ENCODE data around the gene KMT2D.
A peak's percentile ranks its signal among the peaks of the same experiment; 100 is the strongest.

Gene KMT2D

DNA sequence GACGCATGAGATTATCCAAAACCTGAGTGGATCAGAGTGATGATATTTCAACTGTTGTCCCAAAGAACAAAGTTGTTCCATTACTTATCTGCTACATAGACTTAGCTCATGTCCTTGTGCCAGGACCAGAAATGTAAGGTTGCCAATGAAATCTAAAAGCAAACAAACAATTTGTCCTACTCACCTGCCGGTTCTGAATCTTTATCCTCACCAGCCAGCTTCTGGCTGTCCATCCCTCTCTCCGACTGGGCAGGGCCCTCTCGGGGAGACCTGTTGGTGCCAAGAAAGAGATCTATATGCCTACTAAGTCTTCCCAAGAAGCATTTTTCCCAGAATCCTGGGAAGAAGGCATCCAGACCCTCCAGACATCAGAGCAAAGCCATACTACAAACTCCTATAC is 5.5 kb downstream of the KMT2D start:
- H3K9ac ChIP-seq (ENCODE audit: low read depth, low read length, poor library complexity), result no peak overlapping the region
- H2AFZ ChIP-seq (ENCODE audit: low read length), result no peak overlapping the region
- no peaks in the 10 kb centered on the region for H3K27me3 ChIP-seq (ENCODE audit: control insufficient read depth in 3 of 3, insufficient read depth in 3 of 3, low read depth in 1 of 3, low read length in 3 of 3)
- H3K27ac ChIP-seq (replicated peaks; ENCODE audit: low read length), result no peak overlapping the region
- H4K91ac ChIP-seq (ENCODE audit: low read depth, low read length, poor library complexity), result no peak overlapping the region
- H2BK120ac ChIP-seq (ENCODE audit: low read depth, low read length), result no peak overlapping the region
- H3K4ac ChIP-seq (ENCODE audit: low read length), result no peak overlapping the region
- no peak overlapping the region for H3K14ac ChIP-seq (ENCODE audit: low read length)
- no peaks in the 10 kb centered on the region for H3K9me3 ChIP-seq (replicated peaks in 1 of 2; ENCODE audit: control insufficient read depth in 2 of 2, insufficient read depth in 1 of 2, low read depth in 1 of 2, low read length in 2 of 2)
- H3K4me1 ChIP-seq (ENCODE audit: control insufficient read depth in 2 of 2, insufficient read depth in 1 of 2, low read depth in 1 of 2, low read length in 2 of 2), result peaks cover 22 to 27% of the 10 kb centered on the region in 2 donors
- H3K36me3 ChIP-seq (replicated peaks in 1 of 2; ENCODE audit: control insufficient read depth in 2 of 2, insufficient read depth in 2 of 2, low read length in 2 of 2), result peaks cover 52 to 78% of the 10 kb centered on the region in 2 donors
- no peak for DNase-seq (ENCODE audit: low spot score)
- no peak overlapping the region for H2BK12ac ChIP-seq (ENCODE audit: low read length)
- H3K18ac ChIP-seq (ENCODE audit: low read length), result no peak overlapping the region
- WGBS, 2 donors (ENCODE audit: extremely low coverage in 2 of 2, insufficient read length in 2 of 2, insufficient replicate concordance in 1 of 2), result no CpG with 5 or more reads among the region's 4 CpGs
- H2BK15ac ChIP-seq (ENCODE audit: low read length), result no peak overlapping the region
- no peak overlapping the region for H4K8ac ChIP-seq (ENCODE audit: low read depth, low read length)
- H3K79me1 ChIP-seq (ENCODE audit: low read depth, low read length), result peaks cover 22% of the 10 kb centered on the region
- H3K4me2 ChIP-seq (ENCODE audit: insufficient read depth, low read length, poor library complexity, severe bottlenecking), result no peak overlapping the region
- H3K4me3 ChIP-seq (ENCODE audit: low read length in 2 of 2), result no peak overlapping the region
- H2AK5ac ChIP-seq (ENCODE audit: low read depth, low read length), result no peak overlapping the region
- no peak overlapping the region for H2BK5ac ChIP-seq (ENCODE audit: low read length)
- H3K23ac ChIP-seq (ENCODE audit: low read depth, low read length, poor library complexity), result no peak overlapping the region

DNA sequence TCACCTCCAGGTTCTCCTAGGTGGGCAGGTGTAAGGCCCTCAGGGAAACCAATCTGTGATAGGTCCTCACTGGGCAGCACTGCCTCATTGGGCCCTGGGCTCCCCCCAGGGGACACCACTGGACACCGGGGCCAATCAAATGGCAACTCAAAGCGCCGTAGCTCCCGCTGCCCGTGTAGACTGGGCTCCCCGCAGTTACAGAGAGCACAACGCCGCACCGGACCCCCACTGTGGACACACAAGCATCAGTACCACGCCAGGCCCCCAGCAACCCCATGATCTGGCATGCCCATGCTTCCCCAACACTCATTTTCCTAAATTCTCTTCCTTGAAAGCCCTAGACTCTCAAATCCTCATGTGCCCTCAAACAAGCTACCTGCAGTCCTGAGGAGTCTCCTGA is 6.1 kb downstream of the KMT2D start:
- Histone ChIP-seq H3K9ac (ENCODE audit: low read depth, low read length, poor library complexity) (no peak overlapping the region), H3K23ac (ENCODE audit: low read depth, low read length, poor library complexity) (no peak overlapping the region), H3K9me3 (replicated peaks in 1 of 2; ENCODE audit: control insufficient read depth in 2 of 2, insufficient read depth in 1 of 2, low read depth in 1 of 2, low read length in 2 of 2) (no peaks in the 10 kb centered on the region), H3K18ac (ENCODE audit: low read length) (no peak overlapping the region), H2BK5ac (ENCODE audit: low read length) (no peak overlapping the region), H3K27ac (replicated peaks; ENCODE audit: low read length) (no peak overlapping the region), H3K14ac (ENCODE audit: low read length) (no peak overlapping the region), H2AK5ac (ENCODE audit: low read depth, low read length) (no peak overlapping the region), H3K4me2 (ENCODE audit: insufficient read depth, low read length, poor library complexity, severe bottlenecking) (no peak overlapping the region), H2AFZ (ENCODE audit: low read length) (no peak overlapping the region), H3K4me1 (ENCODE audit: control insufficient read depth in 2 of 2, insufficient read depth in 1 of 2, low read depth in 1 of 2, low read length in 2 of 2) (peaks cover 22 to 27% of the 10 kb centered on the region in 2 donors), H2BK120ac (ENCODE audit: low read depth, low read length) (no peak overlapping the region), H4K8ac (ENCODE audit: low read depth, low read length) (no peak overlapping the region), H4K91ac (ENCODE audit: low read depth, low read length, poor library complexity) (no peak overlapping the region), H2BK12ac (ENCODE audit: low read length) (no peak overlapping the region), H3K36me3 (replicated peaks in 1 of 2; ENCODE audit: control insufficient read depth in 2 of 2, insufficient read depth in 2 of 2, low read length in 2 of 2) (peaks cover 57 to 84% of the 10 kb centered on the region in 2 donors), H3K4me3 (ENCODE audit: low read length in 2 of 2) (no peak overlapping the region), H3K79me1 (ENCODE audit: low read depth, low read length) (peaks cover 21% of the 10 kb centered on the region), H3K4ac (ENCODE audit: low read length) (no peak overlapping the region), H3K27me3 (ENCODE audit: control insufficient read depth in 3 of 3, insufficient read depth in 3 of 3, low read depth in 1 of 3, low read length in 3 of 3) (no peaks in the 10 kb centered on the region), H2BK15ac (ENCODE audit: low read length) (no peak overlapping the region)
- DNase-seq (ENCODE audit: low spot score), result no peak
- no CpG with 5 or more reads among the region's 10 CpGs for WGBS, 2 donors (ENCODE audit: extremely low coverage in 2 of 2, insufficient read length in 2 of 2, insufficient replicate concordance in 1 of 2)

DNA sequence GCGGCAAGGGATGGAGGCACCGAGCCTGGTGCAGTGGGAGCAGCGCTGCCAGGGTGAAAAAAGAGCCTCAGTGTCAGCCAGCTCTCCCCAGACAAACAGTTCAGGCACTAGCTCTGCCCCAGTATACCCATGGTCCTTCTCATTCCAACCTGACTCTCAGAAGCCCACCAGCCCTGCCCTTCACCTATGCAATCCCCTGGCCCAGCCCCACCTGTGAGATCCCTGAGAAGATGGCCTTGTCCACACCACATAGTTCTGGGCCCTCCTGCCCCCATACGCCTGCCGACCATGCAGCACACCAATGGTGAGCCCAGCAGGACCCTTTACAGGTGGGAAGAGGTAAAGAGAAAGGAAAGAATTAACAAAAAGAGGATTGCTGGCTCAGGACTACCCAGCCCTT is 6.5 kb downstream of the KMT2D start:
- Histone ChIP-seq H3K4me1 (ENCODE audit: control insufficient read depth in 2 of 2, insufficient read depth in 1 of 2, low read depth in 1 of 2, low read length in 2 of 2) (peaks cover 20 to 27% of the 10 kb centered on the region in 2 donors), H3K9me3 (replicated peaks in 1 of 2; ENCODE audit: control insufficient read depth in 2 of 2, insufficient read depth in 1 of 2, low read depth in 1 of 2, low read length in 2 of 2) (no peaks in the 10 kb centered on the region), H3K14ac (ENCODE audit: low read length) (no peak overlapping the region), H2BK120ac (ENCODE audit: low read depth, low read length) (no peak overlapping the region), H2BK5ac (ENCODE audit: low read length) (no peak overlapping the region), H3K27ac (replicated peaks; ENCODE audit: low read length) (no peak overlapping the region), H3K79me1 (ENCODE audit: low read depth, low read length) (peaks cover 17% of the 10 kb centered on the region), H3K9ac (ENCODE audit: low read depth, low read length, poor library complexity) (no peak overlapping the region), H2AFZ (ENCODE audit: low read length) (no peak overlapping the region), H3K18ac (ENCODE audit: low read length) (no peak overlapping the region), H3K4me3 (ENCODE audit: low read length in 2 of 2) (no peak overlapping the region), H2AK5ac (ENCODE audit: low read depth, low read length) (no peak overlapping the region), H2BK15ac (ENCODE audit: low read length) (no peak overlapping the region), H3K27me3 (ENCODE audit: control insufficient read depth in 3 of 3, insufficient read depth in 3 of 3, low read depth in 1 of 3, low read length in 3 of 3) (no peaks in the 10 kb centered on the region), H4K8ac (ENCODE audit: low read depth, low read length) (no peak overlapping the region), H3K4me2 (ENCODE audit: insufficient read depth, low read length, poor library complexity, severe bottlenecking) (no peak overlapping the region), H3K36me3 (replicated peaks in 1 of 2; ENCODE audit: control insufficient read depth in 2 of 2, insufficient read depth in 2 of 2, low read length in 2 of 2) (peaks cover 62 to 88% of the 10 kb centered on the region in 2 donors), H2BK12ac (ENCODE audit: low read length) (no peak overlapping the region), H4K91ac (ENCODE audit: low read depth, low read length, poor library complexity) (no peak overlapping the region), H3K23ac (ENCODE audit: low read depth, low read length, poor library complexity) (no peak overlapping the region), H3K4ac (ENCODE audit: low read length) (no peak overlapping the region)
- no peak for DNase-seq (ENCODE audit: low spot score)
- no CpG with 5 or more reads among the region's 5 CpGs for WGBS, 2 donors (ENCODE audit: extremely low coverage in 2 of 2, insufficient read length in 2 of 2, insufficient replicate concordance in 1 of 2)

DNA sequence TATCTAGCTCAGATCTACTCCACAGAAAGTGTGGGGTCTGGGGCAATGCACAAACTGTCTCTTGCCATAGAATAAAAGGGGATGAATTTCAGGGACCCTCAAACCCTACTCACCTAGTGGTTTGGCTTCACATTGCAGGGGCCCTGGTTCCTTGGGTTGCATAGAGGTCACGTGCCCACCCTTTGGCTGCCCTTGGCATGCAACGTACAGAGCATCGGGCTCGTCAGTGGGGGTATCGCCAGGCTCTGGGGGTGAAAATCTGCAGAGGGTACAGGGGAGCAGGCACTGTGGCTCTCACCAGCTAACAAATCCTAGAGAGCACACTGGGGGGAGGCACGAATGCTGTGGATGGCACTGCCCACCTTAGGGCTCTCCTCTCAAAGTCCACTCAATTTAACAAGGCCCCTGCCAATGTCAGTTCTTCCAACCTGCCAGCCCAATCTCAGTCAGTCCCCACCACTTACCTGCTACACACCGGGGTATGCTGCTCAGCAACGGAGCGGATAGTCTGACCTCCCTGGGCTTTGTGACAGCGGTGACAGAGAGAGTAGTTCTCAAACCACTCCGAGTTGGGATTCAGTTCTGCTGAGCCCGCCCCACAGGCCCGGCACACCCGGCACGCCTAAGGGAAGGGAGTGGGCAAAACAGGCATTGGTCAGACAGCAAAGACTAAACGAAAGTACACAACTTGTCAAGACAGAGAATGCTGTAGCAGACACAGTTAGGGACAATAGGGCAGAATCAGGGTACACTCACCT is 8.0 kb downstream of the KMT2D start:
- Histone ChIP-seq H4K8ac (ENCODE audit: low read depth, low read length) (no peak overlapping the region), H3K27me3 (ENCODE audit: control insufficient read depth in 3 of 3, insufficient read depth in 3 of 3, low read depth in 1 of 3, low read length in 3 of 3) (no peaks in the 10 kb centered on the region), H3K4me1 (ENCODE audit: control insufficient read depth in 2 of 2, insufficient read depth in 1 of 2, low read depth in 1 of 2, low read length in 2 of 2) (peaks cover 8 to 16% of the 10 kb centered on the region in 2 donors), H3K4ac (ENCODE audit: low read length) (no peak overlapping the region), H2AFZ (ENCODE audit: low read length) (no peak overlapping the region), H3K23ac (ENCODE audit: low read depth, low read length, poor library complexity) (no peak overlapping the region), H3K14ac (ENCODE audit: low read length) (no peak overlapping the region), H3K79me1 (ENCODE audit: low read depth, low read length) (peaks cover 12% of the 10 kb centered on the region), H2BK15ac (ENCODE audit: low read length) (no peak overlapping the region), H3K4me2 (ENCODE audit: insufficient read depth, low read length, poor library complexity, severe bottlenecking) (no peak overlapping the region), H3K27ac (replicated peaks; ENCODE audit: low read length) (no peak overlapping the region), H2BK120ac (ENCODE audit: low read depth, low read length) (no peak overlapping the region), H2AK5ac (ENCODE audit: low read depth, low read length) (no peak overlapping the region), H3K9ac (ENCODE audit: low read depth, low read length, poor library complexity) (peak overlapping the region; percentile 30), H3K18ac (ENCODE audit: low read length) (no peak overlapping the region), H4K91ac (ENCODE audit: low read depth, low read length, poor library complexity) (no peak overlapping the region), H3K4me3 (ENCODE audit: low read length in 2 of 2) (no peak overlapping the region), H2BK12ac (ENCODE audit: low read length) (no peak overlapping the region), H3K9me3 (replicated peaks in 1 of 2; ENCODE audit: control insufficient read depth in 2 of 2, insufficient read depth in 1 of 2, low read depth in 1 of 2, low read length in 2 of 2) (no peaks in the 10 kb centered on the region), H3K36me3 (replicated peaks in 1 of 2; ENCODE audit: control insufficient read depth in 2 of 2, insufficient read depth in 2 of 2, low read length in 2 of 2) (peaks cover 75 to 93% of the 10 kb centered on the region in 2 donors), H2BK5ac (ENCODE audit: low read length) (no peak overlapping the region)
- no CpG with 5 or more reads among the region's 16 CpGs for WGBS, 2 donors (ENCODE audit: extremely low coverage in 2 of 2, insufficient read length in 2 of 2, insufficient replicate concordance in 1 of 2)
- DNase-seq (ENCODE audit: low spot score), result no peak

Measured in neuronal stem cell (in vitro differentiated cells).